Ishikawa (cell line): ENCODE results near the gene GLT8D1.

Source experiments
- CEBPB ChIP-seq: IDR thresholded peaks from 2 replicates; pipeline ENCODE4 v1.6.1; 2012
- CREB1 ChIP-seq: IDR thresholded peaks from 2 replicates; pipeline ENCODE4 v1.6.1; 2012; ENCODE audit warnings: low read depth
- EGR1 ChIP-seq: IDR thresholded peaks from 2 replicates; pipeline ENCODE4 v1.6.1; 2012
- EP300 ChIP-seq: IDR thresholded peaks from 2 replicates; pipeline ENCODE4 v1.6.1; 2012; ENCODE audit warnings: borderline replicate concordance
- FOXM1 ChIP-seq: IDR thresholded peaks from 2 replicates; pipeline ENCODE4 v1.6.1; 2012; ENCODE audit warnings: low read depth, borderline replicate concordance
- NFIC ChIP-seq: IDR thresholded peaks from 2 replicates; pipeline ENCODE4 v1.6.1; 2012
- RAD21 ChIP-seq: IDR thresholded peaks from 2 replicates; pipeline ENCODE4 v1.6.1; 2012; ENCODE audit warnings: low read depth
- TAF1 ChIP-seq: IDR thresholded peaks from 2 replicates; pipeline ENCODE4 v1.6.1; 2012; ENCODE audit warnings: low read depth, mild to moderate bottlenecking
- TCF12 ChIP-seq: IDR thresholded peaks from 2 replicates; pipeline ENCODE4 v1.6.1; 2012; ENCODE audit warnings: low read depth
- TEAD4 ChIP-seq: IDR thresholded peaks from 2 replicates; pipeline ENCODE4 v1.6.1; 2012
- YY1 ChIP-seq: IDR thresholded peaks from 2 replicates; pipeline ENCODE4 v1.6.1; 2012; ENCODE audit warnings: low read depth
- ZBTB7A ChIP-seq: IDR thresholded peaks from 2 replicates; pipeline ENCODE4 v1.6.1; 2012; ENCODE audit warnings: low read depth
- TF ChIP-seq, protein P1 (sequence below): IDR thresholded peaks from 2 replicates; pipeline ENCODE4 v1.6.1; 2012
- TF ChIP-seq, protein P2 (sequence below): IDR thresholded peaks from 2 replicates; pipeline ENCODE4 v1.6.1; 2012
- TF ChIP-seq, protein P3 (sequence below): IDR thresholded peaks from 2 replicates; pipeline ENCODE4 v1.6.1; 2012; ENCODE audit warnings: low read depth, mild to moderate bottlenecking

Gene GLT8D1

DNA sequence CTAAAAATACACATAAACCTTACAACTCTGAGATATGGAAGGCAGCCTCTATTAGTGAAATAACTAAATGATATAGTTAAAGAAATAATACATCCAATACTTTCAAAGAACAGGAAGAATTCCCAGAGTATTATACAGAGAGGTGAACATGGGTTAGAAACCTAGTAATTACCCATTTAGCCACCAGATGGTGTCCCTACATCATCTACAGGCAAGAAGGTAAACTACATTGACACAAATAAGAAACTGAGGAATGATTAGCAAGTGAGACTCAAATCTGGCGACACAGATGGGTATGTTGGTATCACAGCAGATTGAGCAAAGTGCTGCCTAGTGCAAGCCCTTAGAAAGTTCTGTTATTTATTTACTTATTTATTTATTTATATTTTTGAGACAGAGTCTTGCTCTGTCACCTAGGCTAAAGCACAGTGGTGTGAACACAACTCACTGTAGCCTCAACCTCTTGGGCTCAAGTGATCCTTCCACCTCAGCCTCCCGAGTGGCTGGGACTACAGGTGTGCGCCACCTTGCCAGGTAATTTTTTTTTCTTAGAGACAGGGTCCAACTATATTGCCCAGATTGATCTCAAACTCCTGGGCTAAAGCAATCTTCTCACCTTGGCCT lies 36.9 kb upstream of the GLT8D1 start:
- peak; percentile 70 for TF ChIP-seq RAD21
- no peak for TF ChIP-seq FOXM1

DNA sequence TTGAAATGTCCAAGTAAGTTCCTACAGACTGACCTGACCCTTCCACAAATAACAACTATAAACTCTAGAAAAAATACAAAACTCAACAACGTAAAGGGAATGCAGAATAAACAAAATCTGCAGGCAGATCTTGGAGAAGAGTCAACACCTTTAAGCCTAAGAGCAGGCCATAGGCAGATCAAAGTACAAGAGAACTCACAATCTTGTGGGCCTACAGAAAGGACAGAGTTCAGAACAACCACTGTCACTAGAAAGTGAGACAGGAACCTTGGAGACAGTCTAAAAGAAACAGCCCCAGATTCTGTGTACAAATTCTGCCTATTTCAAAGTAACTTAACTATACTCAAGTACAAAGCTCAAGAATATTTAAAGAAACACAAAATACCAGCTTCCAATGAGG lies 34.1 kb upstream of the GLT8D1 start:
- TF ChIP-seq, protein P1, sequence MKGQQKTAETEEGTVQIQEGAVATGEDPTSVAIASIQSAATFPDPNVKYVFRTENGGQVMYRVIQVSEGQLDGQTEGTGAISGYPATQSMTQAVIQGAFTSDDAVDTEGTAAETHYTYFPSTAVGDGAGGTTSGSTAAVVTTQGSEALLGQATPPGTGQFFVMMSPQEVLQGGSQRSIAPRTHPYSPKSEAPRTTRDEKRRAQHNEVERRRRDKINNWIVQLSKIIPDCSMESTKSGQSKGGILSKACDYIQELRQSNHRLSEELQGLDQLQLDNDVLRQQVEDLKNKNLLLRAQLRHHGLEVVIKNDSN, result no peak
- TF ChIP-seq, protein P2, sequence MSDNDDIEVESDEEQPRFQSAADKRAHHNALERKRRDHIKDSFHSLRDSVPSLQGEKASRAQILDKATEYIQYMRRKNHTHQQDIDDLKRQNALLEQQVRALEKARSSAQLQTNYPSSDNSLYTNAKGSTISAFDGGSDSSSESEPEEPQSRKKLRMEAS, result no peak
- TF ChIP-seq CEBPB, result no peak
- TF ChIP-seq RAD21, result no peak
- TF ChIP-seq FOXM1, result no peak
- TF ChIP-seq CREB1, result no peak

DNA sequence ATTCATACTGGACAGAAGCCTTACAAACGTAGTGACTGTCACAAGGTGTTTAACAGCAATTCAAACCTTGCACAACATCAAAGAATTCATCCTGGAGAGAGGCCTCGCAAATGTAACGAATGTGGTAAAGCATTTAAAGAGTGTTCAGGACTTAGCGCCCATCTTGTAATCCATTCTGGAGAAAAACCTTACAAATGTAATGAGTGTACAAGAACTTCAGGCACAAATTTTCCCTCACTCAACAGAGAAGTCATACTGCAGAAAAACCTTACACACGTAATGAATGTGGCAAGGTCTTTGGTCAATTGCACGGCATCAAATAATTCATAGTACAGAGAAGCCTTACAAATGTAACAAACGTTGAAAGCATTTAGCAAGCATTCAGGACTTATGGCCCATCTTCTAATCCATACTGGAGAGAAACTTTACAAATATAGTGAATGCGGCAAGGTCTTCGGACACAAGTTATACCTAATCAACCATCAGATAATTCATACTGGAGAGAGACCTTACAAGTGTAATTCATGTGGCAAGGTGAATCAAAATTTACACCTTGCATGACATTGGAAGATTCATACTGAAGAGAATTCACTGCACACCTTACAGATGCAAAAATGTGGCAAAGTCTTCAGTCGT lies 27.8 kb upstream of the GLT8D1 start:
- TF ChIP-seq, protein P2, result no peak
- TF ChIP-seq ZBTB7A (no peak), NFIC (no peak), EP300 (no peak), TEAD4 (no peak), EGR1 (no peak), YY1 (no peak), TAF1 (no peak), FOXM1 (no peak), TCF12 (no peak), CEBPB (no peak), RAD21 (no peak), CREB1 (no peak)
- TF ChIP-seq, protein P3, sequence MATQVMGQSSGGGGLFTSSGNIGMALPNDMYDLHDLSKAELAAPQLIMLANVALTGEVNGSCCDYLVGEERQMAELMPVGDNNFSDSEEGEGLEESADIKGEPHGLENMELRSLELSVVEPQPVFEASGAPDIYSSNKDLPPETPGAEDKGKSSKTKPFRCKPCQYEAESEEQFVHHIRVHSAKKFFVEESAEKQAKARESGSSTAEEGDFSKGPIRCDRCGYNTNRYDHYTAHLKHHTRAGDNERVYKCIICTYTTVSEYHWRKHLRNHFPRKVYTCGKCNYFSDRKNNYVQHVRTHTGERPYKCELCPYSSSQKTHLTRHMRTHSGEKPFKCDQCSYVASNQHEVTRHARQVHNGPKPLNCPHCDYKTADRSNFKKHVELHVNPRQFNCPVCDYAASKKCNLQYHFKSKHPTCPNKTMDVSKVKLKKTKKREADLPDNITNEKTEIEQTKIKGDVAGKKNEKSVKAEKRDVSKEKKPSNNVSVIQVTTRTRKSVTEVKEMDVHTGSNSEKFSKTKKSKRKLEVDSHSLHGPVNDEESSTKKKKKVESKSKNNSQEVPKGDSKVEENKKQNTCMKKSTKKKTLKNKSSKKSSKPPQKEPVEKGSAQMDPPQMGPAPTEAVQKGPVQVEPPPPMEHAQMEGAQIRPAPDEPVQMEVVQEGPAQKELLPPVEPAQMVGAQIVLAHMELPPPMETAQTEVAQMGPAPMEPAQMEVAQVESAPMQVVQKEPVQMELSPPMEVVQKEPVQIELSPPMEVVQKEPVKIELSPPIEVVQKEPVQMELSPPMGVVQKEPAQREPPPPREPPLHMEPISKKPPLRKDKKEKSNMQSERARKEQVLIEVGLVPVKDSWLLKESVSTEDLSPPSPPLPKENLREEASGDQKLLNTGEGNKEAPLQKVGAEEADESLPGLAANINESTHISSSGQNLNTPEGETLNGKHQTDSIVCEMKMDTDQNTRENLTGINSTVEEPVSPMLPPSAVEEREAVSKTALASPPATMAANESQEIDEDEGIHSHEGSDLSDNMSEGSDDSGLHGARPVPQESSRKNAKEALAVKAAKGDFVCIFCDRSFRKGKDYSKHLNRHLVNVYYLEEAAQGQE, result no peak
- TF ChIP-seq, protein P1, result no peak

DNA sequence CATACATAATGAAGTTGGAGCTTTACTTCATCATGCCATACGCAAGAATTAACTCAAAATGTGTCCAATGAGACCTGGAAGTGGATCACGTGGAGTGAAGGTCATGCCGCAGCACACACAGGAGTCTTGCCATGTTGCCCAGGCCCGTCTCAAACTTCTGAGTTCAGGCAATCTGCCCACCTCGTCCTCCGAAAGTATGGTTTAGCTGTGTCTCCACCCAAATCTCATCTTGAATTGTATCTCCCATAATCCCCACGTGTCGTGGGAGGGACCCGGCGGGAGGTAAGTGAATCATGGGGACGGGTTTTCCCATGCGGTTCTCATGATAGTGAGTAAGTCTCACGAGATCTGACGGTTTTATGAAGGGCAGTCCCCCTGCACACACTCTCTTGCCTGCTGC lies 26.0 kb upstream of the GLT8D1 start:
- TF ChIP-seq CEBPB (no peak), TAF1 (no peak), CREB1 (no peak), ZBTB7A (no peak), RAD21 (no peak)
- TF ChIP-seq, protein P2, result no peak
- TF ChIP-seq, protein P3, result no peak

DNA sequence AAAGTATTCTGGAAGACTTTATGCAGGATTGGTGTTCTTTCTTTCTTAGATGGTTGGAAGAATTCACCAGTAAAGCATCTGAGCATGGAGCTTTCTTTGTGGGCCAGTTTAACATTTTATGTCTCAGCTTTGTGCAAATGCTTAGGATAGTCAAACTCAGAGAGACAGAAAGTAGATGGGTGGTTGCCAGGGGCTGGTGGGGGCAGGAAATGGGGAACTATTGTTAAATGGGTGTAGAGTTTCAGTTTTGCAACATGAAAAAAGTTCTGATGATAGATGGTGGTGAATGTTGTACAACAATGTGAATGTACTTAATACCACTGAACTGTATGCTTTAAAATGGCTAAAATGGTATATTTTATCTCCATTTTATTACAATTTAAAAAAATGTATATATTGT lies 25.1 kb upstream of the GLT8D1 start:
- TF ChIP-seq ZBTB7A, result no peak
- no peak for TF ChIP-seq YY1
- TF ChIP-seq, protein P3, result no peak
- TF ChIP-seq RAD21, result no peak
- TF ChIP-seq, protein P1, result no peak
- no peak for TF ChIP-seq NFIC
- no peak for TF ChIP-seq CREB1
- TF ChIP-seq TCF12, result no peak
- no peak for TF ChIP-seq TAF1
- TF ChIP-seq, protein P2, result no peak
